Thyroid gland (tissue), 4 donors: ENCODE results near the gene KMT2B. TPM values are rescaled to one million over a fixed set of nuclear protein-coding genes. Genes with fewer than 3 reads are reported as not detected.

Experiments
- DNase-seq, 2 donors: peaks; one replicate each; pipeline ENCODE4 v3.0.0-alpha.2; 2019
- H3K27ac ChIP-seq, 3 donors: fragments of 200-600 bp; sonication (generic); 1 replicate in 2 of 3; 2 replicates in 1 of 3; pipeline ENCODE4 v1.5.1; 2016 to 2019; ENCODE audit warnings: mild to moderate bottlenecking in 1 of 3, moderate library complexity in 1 of 3
- H3K27me3 ChIP-seq: fragments of 200-600 bp; sonication (generic); one replicate; pipeline ENCODE4 v1.5.1; 2019
- H3K36me3 ChIP-seq, 2 donors: fragments of 200-600 bp; sonication (generic); one replicate each; pipeline ENCODE4 v1.5.1; 2016 to 2019
- H3K4me1 ChIP-seq, 2 donors: fragments of 200-600 bp; sonication (generic); one replicate each; pipeline ENCODE4 v1.5.1; 2017 to 2019
- H3K4me3 ChIP-seq, 3 donors: fragments of 200-600 bp; sonication (generic); replicated peaks in 1 of 3; 1 replicate in 2 of 3; 2 replicates in 1 of 3; pipeline ENCODE4 v1.5.1; 2016; ENCODE audit warnings: mild to moderate bottlenecking in 1 of 3
- H3K9me3 ChIP-seq: fragments of 200-600 bp; sonication (generic); one replicate; pipeline ENCODE4 v1.5.1; 2017
- CTCF ChIP-seq, 6 experiments: fragments of 200-600 bp in 3 of 6; fragments of 450-650 bp in 3 of 6; sonication (generic) in 3 of 6; IDR thresholded peaks; one replicate each; pipeline ENCODE4 v1.5.1; 2016 to 2019; ENCODE audit warnings: antibody characterized with exemption in 6 of 6, mild to moderate bottlenecking in 2 of 6, inconsistent platforms in 1 of 6, moderate library complexity in 1 of 6
- POLR2A ChIP-seq, 2 donors: fragments of 450-650 bp; IDR thresholded peaks; one replicate each; pipeline ENCODE4 v1.6.1; 2017; ENCODE audit warnings: antibody characterized with exemption in 2 of 2, mild to moderate bottlenecking in 2 of 2, moderate library complexity in 1 of 2
- WGBS, 2 donors: methylation state at CpG; one replicate each; pipeline ENCODE4 v1.1.5; 2017; 5-methylcytosine and 5-hydroxymethylcytosine counted together
- intact Hi-C: fragments of 100-400 bp; cut with DNase I; formaldehyde crosslinking; loops from one replicate; pipeline ENCODE4 v1.15.1; 2023
- total RNA-seq, 4 donors: library from RNA; depleted of rRNA; stranded (reverse); fragments of >200 nt; gene quantifications; one replicate each; pipeline ENCODE4 v1.2.3, GENCODE V29; 2016

Gene KMT2B
- total RNA-seq, 4 donors from 2014 or later = 12.4 to 29.4 (median 19.7) TPM

- Histone ChIP-seq H3K9me3 (no peaks in the 10 kb centered on the region), H3K27ac (no peak overlapping the region), H3K4me3 (no peak overlapping the region), H3K27me3 (no peaks in the 10 kb centered on the region), H3K4me1 (peaks cover 15 to 26% of the 10 kb centered on the region in 2 donors), H3K36me3 (peaks cover 18 to 21% of the 10 kb centered on the region in 2 donors)
- no peak for DNase-seq
- WGBS, 2 donors = 91 to 94% methylated on average over 15 to 17 of the region's 20 CpGs
- no peak for TF ChIP-seq CTCF (IDR thresholded peaks at IDR 0.05)
- no peak for TF ChIP-seq POLR2A (IDR thresholded peaks at IDR 0.05)
- intact Hi-C loops = loop anchor here (10.0 kb wide), 1 partner anchor 181 kb away; the partner anchor contains the start of gene LRFN3
These were observed 36.0 kb downstream of the KMT2B start for GRCh38 chr19:35753634-35754369.

DNA sequence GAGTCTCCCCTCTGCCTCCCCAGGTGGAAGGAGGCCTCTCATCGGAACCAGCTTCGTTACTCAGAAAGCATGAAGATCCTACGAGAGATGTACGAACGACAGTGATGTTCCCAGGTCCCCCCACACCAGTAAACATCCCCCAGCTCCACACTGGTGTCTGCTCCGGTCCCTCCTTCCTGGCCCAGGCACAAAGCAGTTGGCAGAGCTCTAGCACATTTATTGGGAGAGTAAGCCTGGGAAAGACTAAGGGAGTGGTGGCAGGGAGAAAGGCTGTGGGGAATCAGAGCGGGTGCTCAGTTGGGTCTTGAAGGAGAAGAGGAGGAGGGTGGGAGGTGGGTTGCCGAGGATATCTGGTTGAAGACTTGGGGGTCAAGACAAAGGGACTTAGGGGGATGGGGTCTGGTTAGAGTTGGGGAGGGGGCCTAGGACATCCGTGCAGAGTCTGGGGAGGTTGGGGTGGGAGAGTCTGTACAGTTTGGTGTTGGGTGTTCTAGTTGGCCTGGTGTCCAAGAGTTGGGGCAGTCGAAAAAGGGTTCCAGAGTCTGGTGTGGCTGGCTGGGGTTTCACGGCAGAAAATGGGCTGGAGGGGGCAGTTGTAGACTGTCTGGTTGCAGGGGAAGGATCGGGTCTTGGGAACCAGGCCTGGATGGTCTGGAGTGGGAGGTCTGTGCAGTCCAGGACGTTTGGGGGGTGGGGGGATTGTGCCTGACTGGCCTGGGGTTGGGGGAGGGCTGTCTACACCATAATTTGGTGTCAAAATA is 36.7 kb downstream of the KMT2B start:
- peak overlapping the region; percentile 30 to 58 (median 52) for H3K27ac ChIP-seq
- peaks cover 13 to 25% of the 10 kb centered on the region in 2 donors for H3K4me1 ChIP-seq
- TF ChIP-seq POLR2A (IDR thresholded peaks at IDR 0.05) (no peak), CTCF (IDR thresholded peaks at IDR 0.05) (no peak)
- no peak for DNase-seq
- no peak overlapping the region for H3K4me3 ChIP-seq
- H3K36me3 ChIP-seq = peaks cover 18 to 21% of the 10 kb centered on the region in 2 donors
- intact Hi-C loops = loop anchor here (10.0 kb wide), 1 partner anchor 180 kb away; the partner anchor contains the start of gene LRFN3
- H3K9me3 ChIP-seq = no peaks in the 10 kb centered on the region
- no peaks in the 10 kb centered on the region for H3K27me3 ChIP-seq
- WGBS, 2 donors = 82 to 89% methylated on average over 13 of the region's 13 CpGs

GRCh38 chr19:35755131-35755549 is 37.3 kb downstream of the KMT2B start:
- H3K4me1 ChIP-seq = peaks cover 13 to 20% of the 10 kb centered on the region in 2 donors
- no peak overlapping the region for H3K4me3 ChIP-seq
- H3K27ac ChIP-seq = peak overlapping the region; percentile 30 to 58 (median 52)
- H3K9me3 ChIP-seq = no peaks in the 10 kb centered on the region
- no peak for DNase-seq
- intact Hi-C loops = loop anchor here (10.0 kb wide), 1 partner anchor 180 kb away; the partner anchor contains the start of gene LRFN3
- H3K36me3 ChIP-seq = peaks cover 18 to 21% of the 10 kb centered on the region in 2 donors
- H3K27me3 ChIP-seq = no peaks in the 10 kb centered on the region
- WGBS, 2 donors = 47 to 55% methylated on average over 15 to 16 of the region's 17 CpGs
- TF ChIP-seq CTCF (IDR thresholded peaks at IDR 0.05) (no peak), POLR2A (IDR thresholded peaks at IDR 0.05) (no peak)

DNA sequence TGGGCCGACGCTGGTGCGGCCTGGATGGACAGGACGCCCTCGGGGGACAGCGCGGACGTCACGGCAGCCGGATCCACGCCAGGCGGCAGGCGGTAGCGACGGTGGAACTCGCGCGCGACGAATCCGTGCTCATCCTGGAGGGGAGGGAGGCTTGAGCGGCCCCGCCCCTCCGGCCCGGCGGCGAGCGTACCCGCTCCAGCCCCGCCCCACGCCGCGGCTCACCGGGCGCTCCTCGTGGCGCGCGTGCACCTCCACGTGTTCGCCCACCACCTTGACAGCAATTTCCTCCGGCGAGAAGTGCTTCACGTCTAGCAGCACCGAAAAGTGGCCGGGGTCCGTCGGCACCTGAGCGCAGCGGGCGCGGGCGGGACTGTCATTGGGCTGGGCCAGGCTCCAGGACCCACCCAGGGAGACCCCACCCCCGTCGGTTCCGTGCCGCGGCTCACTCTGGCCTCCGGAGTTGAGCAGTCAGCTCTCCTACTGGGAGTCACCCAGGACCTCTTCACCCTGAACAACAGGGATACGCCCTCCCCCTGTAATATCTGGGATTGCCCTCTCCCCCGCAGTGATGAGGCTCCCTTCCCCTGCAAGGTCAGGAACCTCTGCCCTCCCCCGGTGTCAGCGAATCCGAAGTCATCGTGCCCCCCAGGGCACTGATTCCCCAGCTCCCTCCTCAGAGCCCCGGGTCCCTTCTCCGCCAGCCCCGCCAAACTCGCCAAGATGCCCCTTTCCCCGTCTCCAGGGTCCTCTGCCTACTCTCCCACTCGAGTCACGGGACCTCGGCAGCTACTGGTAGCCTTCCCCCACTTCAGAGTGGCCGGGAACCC is 38.0 kb downstream of the KMT2B start:
- Histone ChIP-seq H3K4me1 (peaks cover 13 to 20% of the 10 kb centered on the region in 2 donors), H3K4me3 (peak overlapping the region in 1 of 3 donors; percentile 33), H3K27ac (peak overlapping the region; percentile 79 to 96 (median 82)), H3K36me3 (peaks cover 18 to 21% of the 10 kb centered on the region in 2 donors), H3K9me3 (no peaks in the 10 kb centered on the region), H3K27me3 (no peaks in the 10 kb centered on the region)
- DNase-seq = peak; percentile 40
- WGBS, 2 donors = 30 to 42% methylated on average over 17 to 25 of the region's 74 CpGs
- TF ChIP-seq CTCF (IDR thresholded peaks at IDR 0.05) (no peak), POLR2A (IDR thresholded peaks at IDR 0.05) (no peak)
- intact Hi-C loops = loop anchor here (10.0 kb wide), 1 partner anchor 179 kb away; the partner anchor contains the start of gene LRFN3
